ENCODE measurements around the gene FOXN3. TPM values are rescaled to one million over a fixed set of nuclear protein-coding genes. Genes with fewer than 3 reads are reported as not detected.

FOXN3 gene
- total RNA-seq, 4 donors from 2014 or later: 129 to 213 (median 163) TPM

- H3K27ac ChIP-seq: no peak overlapping the region
- H3K9me3 ChIP-seq: no peaks in the 10 kb centered on the region
- peak in 1 of 3 donors; percentile 37 for DNase-seq
- H3K27me3 ChIP-seq: no peaks in the 10 kb centered on the region
- H3K36me3 ChIP-seq: peaks cover 0 to 28% (median 0%) of the 10 kb centered on the region in 3 donors
- TF ChIP-seq CTCF (IDR thresholded peaks at IDR 0.05) (no peak), POLR2A (IDR thresholded peaks at IDR 0.05) (no peak)
- H3K4me3 ChIP-seq: no peak overlapping the region
- H3K4me1 ChIP-seq: peaks cover 0 to 34% (median 0%) of the 10 kb centered on the region in 4 donors
Observed at GRCh38 chr14:89407856-89408255, 9.2 kb downstream of the FOXN3 start.

DNA sequence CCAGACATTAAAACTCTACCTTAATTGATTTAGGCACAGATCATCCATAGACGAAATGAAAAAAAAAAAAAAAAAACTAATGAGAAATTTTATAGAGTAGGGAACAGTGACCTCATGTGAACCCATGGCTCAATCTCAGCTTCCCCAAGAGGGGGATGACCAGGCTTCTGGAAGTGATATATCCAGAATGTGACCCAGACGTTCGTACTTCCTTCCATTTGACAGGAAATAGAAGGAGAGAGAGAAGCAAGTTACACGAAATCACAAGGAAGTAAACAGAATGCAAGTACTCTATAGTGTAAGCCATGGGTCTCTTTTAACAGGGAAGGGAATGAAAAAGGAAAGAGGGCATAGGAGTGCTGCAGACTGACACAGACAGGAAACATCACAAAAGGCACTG lies 10.1 kb downstream of the FOXN3 start:
- DNase-seq: peak in 1 of 3 donors; percentile 24
- Histone ChIP-seq H3K4me3 (no peak overlapping the region), H3K27ac (no peak overlapping the region), H3K27me3 (no peaks in the 10 kb centered on the region), H3K36me3 (peaks cover 0 to 21% (median 0%) of the 10 kb centered on the region in 3 donors), H3K9me3 (no peaks in the 10 kb centered on the region), H3K4me1 (peaks cover 0 to 34% (median 0%) of the 10 kb centered on the region in 4 donors)
- TF ChIP-seq CTCF (IDR thresholded peaks at IDR 0.05) (no peak), POLR2A (IDR thresholded peaks at IDR 0.05) (no peak)

DNA sequence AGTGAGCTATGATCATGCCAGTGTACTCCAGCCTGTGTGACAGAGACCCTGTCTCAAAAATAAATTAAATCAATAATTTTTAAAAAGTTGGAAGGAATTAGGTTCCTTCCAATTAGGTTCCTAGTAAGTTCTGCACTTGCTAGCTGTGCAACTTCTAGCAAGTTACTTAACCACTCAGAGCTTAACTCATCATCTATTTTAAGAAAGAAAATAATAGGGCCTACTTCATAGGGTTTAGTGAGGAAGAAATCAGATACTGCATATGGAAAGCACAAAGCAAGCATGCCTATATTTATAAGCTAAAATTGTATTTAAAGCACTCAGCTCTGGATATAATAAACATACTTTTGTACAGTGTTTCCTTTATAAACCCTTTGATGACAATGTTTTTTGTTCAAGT lies 10.7 kb downstream of the FOXN3 start:
- Histone ChIP-seq H3K9me3 (no peaks in the 10 kb centered on the region), H3K27me3 (no peaks in the 10 kb centered on the region), H3K4me1 (peaks cover 0 to 34% (median 0%) of the 10 kb centered on the region in 4 donors), H3K36me3 (peaks cover 0 to 16% (median 0%) of the 10 kb centered on the region in 3 donors), H3K27ac (no peak overlapping the region), H3K4me3 (no peak overlapping the region)
- no peak for DNase-seq
- TF ChIP-seq CTCF (IDR thresholded peaks at IDR 0.05) (no peak), POLR2A (IDR thresholded peaks at IDR 0.05) (no peak)

DNA sequence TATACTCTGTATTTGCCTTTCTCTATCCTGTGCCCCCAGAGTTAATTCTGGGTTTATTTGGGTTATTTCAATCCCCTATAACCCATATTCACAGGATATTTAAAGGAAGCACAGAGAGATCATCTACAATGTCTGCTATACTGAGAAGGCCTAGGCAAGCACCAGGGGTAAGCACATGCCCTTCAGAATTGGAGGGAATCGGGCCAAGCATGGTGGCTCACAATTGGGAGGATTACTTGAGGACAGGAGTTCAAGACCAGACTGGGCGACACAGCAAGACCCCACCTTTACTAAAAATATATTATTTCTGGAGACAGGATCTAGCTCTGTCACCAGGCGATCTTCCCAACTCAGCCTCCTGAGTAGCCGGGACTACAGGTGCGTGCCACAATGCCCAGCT lies 11.3 kb downstream of the FOXN3 start:
- Histone ChIP-seq H3K27ac (no peak overlapping the region), H3K36me3 (peaks cover 0 to 10% (median 0%) of the 10 kb centered on the region in 3 donors), H3K4me3 (no peak overlapping the region), H3K9me3 (no peaks in the 10 kb centered on the region), H3K27me3 (no peaks in the 10 kb centered on the region), H3K4me1 (peaks cover 0 to 34% (median 0%) of the 10 kb centered on the region in 4 donors)
- DNase-seq: peak in 1 of 3 donors; percentile 21
- no peak for TF ChIP-seq CTCF (IDR thresholded peaks at IDR 0.05)
- TF ChIP-seq POLR2A (IDR thresholded peaks at IDR 0.05): no peak

GRCh38 chr14:89402363-89402762 lies 14.7 kb downstream of the FOXN3 start:
- no peak for TF ChIP-seq CTCF (IDR thresholded peaks at IDR 0.05)
- TF ChIP-seq POLR2A (IDR thresholded peaks at IDR 0.05): no peak
- no peak overlapping the region for H3K4me3 ChIP-seq
- no peaks in the 10 kb centered on the region for H3K9me3 ChIP-seq
- DNase-seq: no peak
- no peaks in the 10 kb centered on the region for H3K27me3 ChIP-seq
- peaks cover 0 to 22% (median 0%) of the 10 kb centered on the region in 4 donors for H3K4me1 ChIP-seq
- peaks cover 0 to 5% (median 0%) of the 10 kb centered on the region in 3 donors for H3K36me3 ChIP-seq
- no peak overlapping the region for H3K27ac ChIP-seq

DNA sequence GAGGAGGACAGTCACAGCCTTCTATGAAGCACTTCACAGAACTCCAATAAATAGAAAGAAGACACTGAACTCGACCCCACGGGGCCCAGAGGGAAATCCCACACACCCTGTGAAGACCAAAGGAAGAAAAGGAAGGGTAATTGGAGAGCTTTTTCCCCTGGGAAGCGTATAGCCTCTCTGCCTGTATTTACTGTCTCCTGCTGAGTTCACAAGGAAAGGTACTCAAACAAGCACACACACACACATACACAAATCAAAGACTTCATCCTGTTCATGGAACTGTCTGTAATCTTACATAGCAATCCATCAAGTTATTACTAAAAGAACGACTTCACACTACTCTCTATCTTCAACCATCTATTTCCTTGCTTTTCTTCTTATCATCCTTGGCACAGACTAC lies 15.3 kb downstream of the FOXN3 start:
- TF ChIP-seq CTCF (IDR thresholded peaks at IDR 0.05) (no peak), POLR2A (IDR thresholded peaks at IDR 0.05) (no peak)
- no peaks in the 10 kb centered on the region for H3K9me3 ChIP-seq
- H3K27me3 ChIP-seq: no peaks in the 10 kb centered on the region
- H3K27ac ChIP-seq: no peak overlapping the region
- peaks cover 0 to 16% (median 0%) of the 10 kb centered on the region in 4 donors for H3K4me1 ChIP-seq
- H3K36me3 ChIP-seq: peaks cover 0 to 5% (median 0%) of the 10 kb centered on the region in 3 donors
- no peak for DNase-seq
- no peak overlapping the region for H3K4me3 ChIP-seq
